Kidney capillary endothelial cell (primary cell): ENCODE data around the gene ITGA8.
"Not testable (repeated sequence)": the region's sequence is repeated elsewhere in the genome, so short reads cannot be mapped to it uniquely, and the experiment has no call there.

ENCODE experiments used
- DNase-seq: peaks from one replicate; pipeline ENCODE4 v3.0.0-alpha.2; 2018; ENCODE audit warnings: low spot score

Gene ITGA8

GRCh38 chr10:15681076-15681475 is 38.6 kb downstream of the ITGA8 start:
- DNase-seq: no peak

- DNase-seq: no peak
Measured at GRCh38 chr10:15678851-15679250, 40.9 kb downstream of the ITGA8 start.

- DNase-seq: peak; percentile 89
Measured at GRCh38 chr10:15672469-15672868, 47.3 kb downstream of the ITGA8 start.

GRCh38 chr10:15670880-15671279 is 48.8 kb downstream of the ITGA8 start:
- DNase-seq: no peak

- no peak for DNase-seq
Measured at GRCh38 chr10:15661574-15661973, 58.1 kb downstream of the ITGA8 start.

GRCh38 chr10:15660990-15661389 is 58.7 kb downstream of the ITGA8 start:
- DNase-seq: no peak

- no peak for DNase-seq
Measured at GRCh38 chr10:15658069-15658702, 61.5 kb downstream of the ITGA8 start.

GRCh38 chr10:15652757-15653156 is 67.0 kb downstream of the ITGA8 start:
- DNase-seq: no peak

- no peak for DNase-seq
Measured at GRCh38 chr10:15652117-15652516, 67.6 kb downstream of the ITGA8 start.

- no peak for DNase-seq
Measured at GRCh38 chr10:15651175-15651574, 68.5 kb downstream of the ITGA8 start.

GRCh38 chr10:15642095-15642494 is 77.6 kb downstream of the ITGA8 start:
- DNase-seq: peak; percentile 90

GRCh38 chr10:15640536-15641085 is 79.1 kb downstream of the ITGA8 start:
- no peak for DNase-seq

- no peak for DNase-seq
Measured at GRCh38 chr10:15636446-15636845, 83.3 kb downstream of the ITGA8 start.

GRCh38 chr10:15632456-15633091 is 87.1 kb downstream of the ITGA8 start:
- no peak for DNase-seq

- not testable (repeated sequence) for DNase-seq
Measured at GRCh38 chr10:15631205-15631604, 88.5 kb downstream of the ITGA8 start.

GRCh38 chr10:15630353-15630752 is 89.4 kb downstream of the ITGA8 start:
- peak; percentile 85 for DNase-seq

- peak; percentile 42 for DNase-seq
Measured at GRCh38 chr10:15627617-15628196, 92.0 kb downstream of the ITGA8 start.

GRCh38 chr10:15626937-15627336 is 92.8 kb downstream of the ITGA8 start:
- no peak for DNase-seq

- no peak for DNase-seq
Measured at GRCh38 chr10:15625261-15625660, 94.5 kb downstream of the ITGA8 start.

- DNase-seq: no peak
Measured at GRCh38 chr10:15624401-15625196, 95.1 kb downstream of the ITGA8 start.

GRCh38 chr10:15620836-15621515 is 98.7 kb downstream of the ITGA8 start:
- no peak for DNase-seq

GRCh38 chr10:15620337-15620736 is 99.4 kb downstream of the ITGA8 start:
- no peak for DNase-seq
